GM19463 (cell line): ENCODE measurements around the gene LYZL1.
"Not testable (repeated sequence)": the region's sequence is repeated elsewhere in the genome, so short reads cannot be mapped to it uniquely, and the experiment has no call there.

Source experiments
- ATAC-seq: cut with Tn5 transposase; IDR thresholded peaks from one replicate; pipeline ENCODE4 v1.9.1; 2021; ENCODE audit warnings: mild to moderate bottlenecking, moderate library complexity; ENCODE audit not compliant: unreplicated experiment

LYZL1 gene

GRCh38 chr10:29259498-29259897 is 29.4 kb upstream of the LYZL1 start:
- no peak for ATAC-seq

DNA sequence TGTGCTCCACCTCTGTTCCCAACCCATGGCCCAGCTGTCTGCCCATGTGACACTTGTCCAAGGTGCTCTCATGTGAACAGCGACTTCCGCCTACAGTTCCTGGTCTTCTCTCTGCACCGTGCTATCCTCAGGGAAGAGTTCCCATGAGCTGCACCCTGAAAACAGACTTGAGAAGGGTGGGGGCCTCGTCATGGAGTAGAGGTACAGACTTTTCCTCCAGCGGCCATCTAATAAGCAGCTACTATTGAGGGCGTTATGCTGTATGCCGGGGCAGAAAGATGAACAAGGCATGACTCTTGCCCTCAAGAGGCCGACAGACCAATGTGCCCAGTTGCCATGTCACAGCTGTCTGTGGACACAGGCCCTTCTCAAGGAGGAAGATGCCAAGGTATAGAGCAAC is 25.4 kb upstream of the LYZL1 start:
- no peak for ATAC-seq

GRCh38 chr10:29265210-29265768 is 23.6 kb upstream of the LYZL1 start:
- ATAC-seq = no peak

DNA sequence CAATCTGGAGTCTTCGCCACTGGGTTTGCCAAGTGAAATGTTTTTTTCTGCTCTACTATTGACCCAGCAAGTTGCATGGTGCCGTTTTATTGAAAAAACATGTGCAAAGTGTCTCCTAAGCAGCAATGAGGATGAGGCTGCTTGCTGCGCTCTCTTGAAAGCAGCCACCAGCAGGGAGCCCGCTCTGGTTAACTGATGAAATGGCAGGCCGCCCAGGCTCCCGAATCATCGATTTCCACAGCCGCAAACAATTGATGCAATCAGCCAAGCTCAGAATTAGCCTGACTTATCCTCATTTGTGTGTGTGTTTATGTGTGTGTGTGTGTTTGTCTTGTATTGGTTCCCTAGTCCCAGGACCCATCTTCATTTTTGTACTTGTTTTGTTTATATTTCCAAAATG is 22.2 kb upstream of the LYZL1 start:
- ATAC-seq = no peak

DNA sequence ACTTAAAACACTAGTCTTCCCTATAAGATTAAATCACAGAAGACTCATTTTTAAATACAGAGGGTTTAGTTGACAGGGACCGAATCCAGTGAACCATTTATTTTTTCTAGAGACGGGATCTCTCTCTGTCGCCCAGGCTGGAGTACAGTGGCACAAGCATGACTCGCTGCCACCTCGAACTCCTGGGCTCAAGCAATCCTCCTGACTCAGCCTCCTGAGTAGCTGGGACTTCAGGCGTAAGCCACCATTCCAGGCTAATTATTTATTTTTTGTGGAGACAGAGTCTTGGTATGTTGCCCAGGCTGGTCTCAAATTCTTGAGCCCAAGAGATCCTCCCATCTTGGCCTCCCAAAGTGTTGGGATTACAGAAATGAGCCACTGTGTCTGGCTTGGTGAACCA is 20.9 kb upstream of the LYZL1 start:
- no peak for ATAC-seq

GRCh38 chr10:29269486-29269885 is 19.4 kb upstream of the LYZL1 start:
- ATAC-seq = no peak

GRCh38 chr10:29270883-29271282 is 18.0 kb upstream of the LYZL1 start:
- ATAC-seq = no peak

- ATAC-seq = no peak
These were observed 17.0 kb upstream of the LYZL1 start for GRCh38 chr10:29271877-29272276.

GRCh38 chr10:29273478-29273877 is 15.4 kb upstream of the LYZL1 start:
- no peak for ATAC-seq

- no peak for ATAC-seq
These were observed 12.5 kb upstream of the LYZL1 start for GRCh38 chr10:29276251-29276850.

GRCh38 chr10:29277296-29277695 is 11.6 kb upstream of the LYZL1 start:
- ATAC-seq = no peak

DNA sequence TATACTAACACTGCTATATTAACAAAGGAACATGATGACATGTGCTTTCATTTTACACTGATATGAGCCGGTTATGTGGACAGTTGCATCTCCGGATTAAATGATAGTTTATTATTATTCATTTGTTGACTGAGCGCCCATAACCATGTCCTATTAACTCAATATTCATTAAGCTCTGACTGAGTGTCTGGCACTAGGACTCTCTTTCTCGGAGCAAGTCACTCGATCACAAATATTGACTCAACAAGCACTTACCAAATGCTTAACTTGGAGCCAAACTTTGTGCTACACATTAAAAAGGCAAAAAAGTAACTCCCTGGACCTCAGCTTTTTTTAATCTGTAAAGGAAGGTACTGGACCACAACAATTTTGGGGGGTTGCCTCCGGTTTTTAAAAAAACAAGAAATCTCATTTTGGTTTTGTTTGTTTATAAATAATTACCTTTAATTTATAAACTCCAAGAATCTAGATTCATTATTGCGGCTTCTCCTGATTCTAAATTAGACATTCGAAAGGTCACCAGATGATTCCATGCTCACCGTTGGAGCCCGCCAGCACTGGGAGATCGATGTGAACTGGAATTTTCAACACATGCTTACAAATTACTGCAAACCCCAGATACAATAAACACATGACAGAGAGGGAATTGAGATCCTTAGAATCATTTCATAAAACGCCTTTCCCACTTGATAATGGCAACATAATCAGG is 8.9 kb upstream of the LYZL1 start:
- ATAC-seq = no peak

- ATAC-seq = no peak
These were observed 8.4 kb upstream of the LYZL1 start for GRCh38 chr10:29280488-29280840.

GRCh38 chr10:29285624-29286051 is 3.2 kb upstream of the LYZL1 start:
- peak; percentile 94 for ATAC-seq

DNA sequence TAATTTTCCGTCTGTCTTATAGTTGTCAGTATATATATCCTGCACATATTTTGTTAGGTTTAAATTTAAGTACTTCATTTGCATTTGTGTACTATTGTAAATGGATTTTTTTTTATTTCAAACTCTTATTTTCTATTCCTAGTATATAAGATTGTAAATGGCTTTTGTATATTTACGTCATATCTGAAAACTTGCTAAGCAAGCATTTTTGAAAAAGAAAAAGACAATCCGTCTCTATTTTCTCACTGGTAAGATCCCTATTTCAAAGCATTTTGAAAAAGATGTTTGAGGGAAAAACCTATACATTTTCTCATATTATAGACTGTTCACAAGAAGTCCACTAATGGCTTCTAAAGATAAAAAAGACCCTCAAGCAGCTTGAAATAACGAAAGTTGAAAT is 1.2 kb upstream of the LYZL1 start:
- ATAC-seq = no peak

DNA sequence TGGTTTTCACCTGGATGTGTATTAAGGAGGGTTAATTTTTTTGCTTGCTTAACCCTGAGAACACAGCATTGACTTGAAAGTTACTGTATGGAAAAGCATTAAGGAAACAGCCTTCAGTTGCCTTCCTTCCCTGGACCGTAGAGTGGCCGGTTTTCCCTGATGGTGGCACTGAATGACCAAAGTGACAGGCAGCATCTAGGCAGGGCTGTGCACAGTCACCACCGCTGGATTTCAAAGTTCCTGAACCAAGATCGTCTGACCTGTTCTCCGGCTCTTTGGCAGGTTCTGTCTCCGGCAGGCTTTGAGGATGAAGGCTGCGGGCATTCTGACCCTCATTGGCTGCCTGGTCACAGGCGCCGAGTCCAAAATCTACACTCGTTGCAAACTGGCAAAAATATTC is 2.7 kb downstream of the LYZL1 start:
- ATAC-seq = not testable (repeated sequence)

DNA sequence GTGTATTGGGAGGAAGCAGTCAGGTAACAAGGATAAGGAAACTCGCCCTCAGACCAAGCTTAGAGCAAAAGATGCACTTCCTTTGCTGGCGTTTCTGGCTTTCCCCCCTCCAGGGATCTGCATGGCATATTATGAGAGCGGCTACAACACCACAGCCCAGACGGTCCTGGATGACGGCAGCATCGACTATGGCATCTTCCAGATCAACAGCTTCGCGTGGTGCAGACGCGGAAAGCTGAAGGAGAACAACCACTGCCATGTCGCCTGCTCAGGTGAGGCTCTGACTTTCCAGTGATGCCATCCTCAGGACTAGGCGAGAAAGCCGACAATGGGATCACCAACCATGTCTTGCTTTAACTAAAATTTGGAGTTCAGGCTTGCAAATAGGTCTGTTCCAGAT is 3.5 kb downstream of the LYZL1 start:
- not testable (repeated sequence) for ATAC-seq

GRCh38 chr10:29295813-29296212 is 6.9 kb downstream of the LYZL1 start:
- no peak for ATAC-seq

GRCh38 chr10:29297678-29298077 is 8.8 kb downstream of the LYZL1 start:
- no peak for ATAC-seq

- no peak for ATAC-seq
These were observed 12.6 kb downstream of the LYZL1 start for GRCh38 chr10:29301359-29301910.

- ATAC-seq = no peak
These were observed 13.6 kb downstream of the LYZL1 start for GRCh38 chr10:29302499-29302898.

GRCh38 chr10:29304264-29304994 is 15.6 kb downstream of the LYZL1 start:
- no peak for ATAC-seq
